DND-41 (cell line): ENCODE results near the gene RHOBTB3.

Experiments used
- EZH2 ChIP-seq: IDR thresholded peaks from 3 replicates; pipeline ENCODE4 v1.6.1; 2012; ENCODE audit warnings: borderline replicate concordance, low read depth, mild to moderate bottlenecking, moderate library complexity, low read length, inconsistent platforms; ENCODE audit not compliant: severe bottlenecking
- TF ChIP-seq, protein P1 (sequence below): IDR thresholded peaks from 2 replicates; pipeline ENCODE4 v1.5.1; 2012; ENCODE audit warnings: borderline replicate concordance, low read length, moderate library complexity, mild to moderate bottlenecking; ENCODE audit not compliant: poor library complexity, severe bottlenecking; ENCODE audit errors: extremely low read depth

DNA sequence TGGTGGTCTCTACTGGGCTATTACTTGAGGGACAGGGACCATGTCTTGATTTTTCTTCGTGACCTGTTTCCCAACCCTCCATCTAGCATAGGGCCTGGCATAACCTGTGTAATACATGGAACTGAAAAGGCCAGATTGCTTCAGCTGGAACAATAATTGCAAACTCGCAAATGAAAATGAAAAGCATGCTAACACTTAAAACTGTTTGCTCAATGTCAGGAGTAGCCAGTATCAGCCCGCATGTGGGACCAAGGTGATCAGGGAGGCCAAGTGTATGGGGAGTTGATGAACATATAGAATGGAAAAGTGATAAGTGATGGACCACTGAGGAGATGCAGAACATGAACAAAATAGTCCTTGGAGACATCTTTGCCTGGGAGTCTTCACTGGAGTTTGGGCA lies 66.2 kb downstream of the RHOBTB3 start:
- TF ChIP-seq, protein P1, sequence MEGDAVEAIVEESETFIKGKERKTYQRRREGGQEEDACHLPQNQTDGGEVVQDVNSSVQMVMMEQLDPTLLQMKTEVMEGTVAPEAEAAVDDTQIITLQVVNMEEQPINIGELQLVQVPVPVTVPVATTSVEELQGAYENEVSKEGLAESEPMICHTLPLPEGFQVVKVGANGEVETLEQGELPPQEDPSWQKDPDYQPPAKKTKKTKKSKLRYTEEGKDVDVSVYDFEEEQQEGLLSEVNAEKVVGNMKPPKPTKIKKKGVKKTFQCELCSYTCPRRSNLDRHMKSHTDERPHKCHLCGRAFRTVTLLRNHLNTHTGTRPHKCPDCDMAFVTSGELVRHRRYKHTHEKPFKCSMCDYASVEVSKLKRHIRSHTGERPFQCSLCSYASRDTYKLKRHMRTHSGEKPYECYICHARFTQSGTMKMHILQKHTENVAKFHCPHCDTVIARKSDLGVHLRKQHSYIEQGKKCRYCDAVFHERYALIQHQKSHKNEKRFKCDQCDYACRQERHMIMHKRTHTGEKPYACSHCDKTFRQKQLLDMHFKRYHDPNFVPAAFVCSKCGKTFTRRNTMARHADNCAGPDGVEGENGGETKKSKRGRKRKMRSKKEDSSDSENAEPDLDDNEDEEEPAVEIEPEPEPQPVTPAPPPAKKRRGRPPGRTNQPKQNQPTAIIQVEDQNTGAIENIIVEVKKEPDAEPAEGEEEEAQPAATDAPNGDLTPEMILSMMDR, result no peak
- TF ChIP-seq EZH2, result no peak
